IPS-18a (cell line): ENCODE measurements around the gene RAB4B.
"Not testable (repeated sequence)": the region's sequence is repeated elsewhere in the genome, so short reads cannot be mapped to it uniquely, and the experiment has no call there.

ENCODE experiments used
- H3K27ac ChIP-seq: one replicate; pipeline ENCODE4 v1.5.1; 2013; ENCODE audit warnings: low read length
- H3K27me3 ChIP-seq: one replicate; pipeline ENCODE4 v1.6.1; 2013; ENCODE audit warnings: mild to moderate bottlenecking, low read length; ENCODE audit not compliant: control insufficient read depth, insufficient read depth
- H3K36me3 ChIP-seq: one replicate; pipeline ENCODE4 v1.6.1; 2013; ENCODE audit warnings: low read depth, low read length; ENCODE audit not compliant: control insufficient read depth
- H3K4me1 ChIP-seq: one replicate; pipeline ENCODE4 v1.6.1; 2013; ENCODE audit warnings: low read depth, low read length; ENCODE audit not compliant: control insufficient read depth
- H3K4me3 ChIP-seq: one replicate; pipeline ENCODE4 v1.5.1; 2013; ENCODE audit warnings: low read length
- H3K9ac ChIP-seq: one replicate; pipeline ENCODE4 v1.6.1; 2013; ENCODE audit warnings: mild to moderate bottlenecking, low read length, moderate library complexity
- H3K9me3 ChIP-seq: one replicate; pipeline ENCODE4 v1.6.1; 2013; ENCODE audit warnings: low read depth, low read length; ENCODE audit not compliant: control insufficient read depth

The RAB4B gene

GRCh38 chr19:40754611-40755247, 23.3 kb upstream of the RAB4B start:
- Histone ChIP-seq H3K27me3 (no peaks in the 10 kb centered on the region), H3K4me1 (peaks cover 16% of the 10 kb centered on the region), H3K9me3 (no peaks in the 10 kb centered on the region), H3K36me3 (peaks cover 56% of the 10 kb centered on the region), H3K9ac (peak overlapping the region; percentile 21), H3K27ac (no peak overlapping the region), H3K4me3 (peak overlapping the region; percentile 2)

- Histone ChIP-seq H3K36me3 (peaks cover 61% of the 10 kb centered on the region), H3K27ac (no peak overlapping the region), H3K27me3 (no peaks in the 10 kb centered on the region), H3K4me1 (peaks cover 12% of the 10 kb centered on the region), H3K9ac (no peak overlapping the region), H3K4me3 (no peak overlapping the region), H3K9me3 (no peaks in the 10 kb centered on the region)
Measured at GRCh38 chr19:40755248-40755624, 22.8 kb upstream of the RAB4B start.

GRCh38 chr19:40755791-40756190, 22.3 kb upstream of the RAB4B start:
- Histone ChIP-seq H3K9ac (no peak overlapping the region), H3K4me3 (no peak overlapping the region), H3K27me3 (no peaks in the 10 kb centered on the region), H3K36me3 (peaks cover 66% of the 10 kb centered on the region), H3K4me1 (peaks cover 12% of the 10 kb centered on the region), H3K27ac (no peak overlapping the region), H3K9me3 (no peaks in the 10 kb centered on the region)

- no peaks in the 10 kb centered on the region for H3K9me3 ChIP-seq
- H3K27ac ChIP-seq, result no peak overlapping the region
- no peak overlapping the region for H3K9ac ChIP-seq
- H3K4me1 ChIP-seq, result peaks cover 12% of the 10 kb centered on the region
- H3K27me3 ChIP-seq, result no peaks in the 10 kb centered on the region
- no peak overlapping the region for H3K4me3 ChIP-seq
- H3K36me3 ChIP-seq, result peaks cover 75% of the 10 kb centered on the region
Measured at GRCh38 chr19:40756502-40757110, 21.4 kb upstream of the RAB4B start.

- H3K36me3 ChIP-seq, result peaks cover 89% of the 10 kb centered on the region
- H3K9me3 ChIP-seq, result no peaks in the 10 kb centered on the region
- H3K4me3 ChIP-seq, result no peak overlapping the region
- no peak overlapping the region for H3K27ac ChIP-seq
- H3K4me1 ChIP-seq, result peaks cover 6% of the 10 kb centered on the region
- no peak overlapping the region for H3K9ac ChIP-seq
- no peaks in the 10 kb centered on the region for H3K27me3 ChIP-seq
Measured at GRCh38 chr19:40758491-40758890, 19.6 kb upstream of the RAB4B start.

- Histone ChIP-seq H3K4me3 (no peak overlapping the region), H3K9me3 (no peaks in the 10 kb centered on the region), H3K4me1 (peaks cover 3% of the 10 kb centered on the region), H3K27me3 (no peaks in the 10 kb centered on the region), H3K9ac (no peak overlapping the region), H3K27ac (no peak overlapping the region), H3K36me3 (peaks cover 94% of the 10 kb centered on the region)
Measured at GRCh38 chr19:40759352-40759751, 18.7 kb upstream of the RAB4B start.

- Histone ChIP-seq H3K9me3 (no peaks in the 10 kb centered on the region), H3K4me3 (no peak overlapping the region), H3K27me3 (no peaks in the 10 kb centered on the region), H3K4me1 (no peaks in the 10 kb centered on the region), H3K36me3 (peaks cover 84% of the 10 kb centered on the region), H3K27ac (no peak overlapping the region), H3K9ac (no peak overlapping the region)
Measured at GRCh38 chr19:40762754-40763470, 15.1 kb upstream of the RAB4B start.

- H3K9ac ChIP-seq, result no peak overlapping the region
- H3K9me3 ChIP-seq, result no peaks in the 10 kb centered on the region
- no peak overlapping the region for H3K4me3 ChIP-seq
- no peaks in the 10 kb centered on the region for H3K4me1 ChIP-seq
- H3K36me3 ChIP-seq, result peaks cover 78% of the 10 kb centered on the region
- H3K27me3 ChIP-seq, result no peaks in the 10 kb centered on the region
- no peak overlapping the region for H3K27ac ChIP-seq
Measured at GRCh38 chr19:40763526-40763925, 14.5 kb upstream of the RAB4B start.

- Histone ChIP-seq H3K27me3 (no peaks in the 10 kb centered on the region), H3K9me3 (no peaks in the 10 kb centered on the region), H3K27ac (no peak overlapping the region), H3K4me1 (no peaks in the 10 kb centered on the region), H3K4me3 (no peak overlapping the region), H3K9ac (no peak overlapping the region), H3K36me3 (peaks cover 74% of the 10 kb centered on the region)
Measured at GRCh38 chr19:40763963-40764362, 14.1 kb upstream of the RAB4B start.

GRCh38 chr19:40766385-40766784, 11.7 kb upstream of the RAB4B start:
- H3K4me1 ChIP-seq, H3K9ac ChIP-seq, H3K9me3 ChIP-seq, H3K27me3 ChIP-seq, H3K27ac ChIP-seq, H3K4me3 ChIP-seq: not testable (repeated sequence)
- peaks cover 49% of the 10 kb centered on the region for H3K36me3 ChIP-seq

- H3K4me1 ChIP-seq, result no peaks in the 10 kb centered on the region
Measured at GRCh38 chr19:40768869-40769268, 9.2 kb upstream of the RAB4B start.

More at GRCh38 chr19:40768869-40769268, 9.2 kb upstream of the RAB4B start:
- Histone ChIP-seq H3K9me3 (no peaks in the 10 kb centered on the region), H3K4me3 (no peak overlapping the region), H3K36me3 (peaks cover 24% of the 10 kb centered on the region), H3K27ac (no peak overlapping the region), H3K9ac (no peak overlapping the region), H3K27me3 (no peaks in the 10 kb centered on the region)
